ENCODE data around the gene CDC42.

Gene CDC42

DNA sequence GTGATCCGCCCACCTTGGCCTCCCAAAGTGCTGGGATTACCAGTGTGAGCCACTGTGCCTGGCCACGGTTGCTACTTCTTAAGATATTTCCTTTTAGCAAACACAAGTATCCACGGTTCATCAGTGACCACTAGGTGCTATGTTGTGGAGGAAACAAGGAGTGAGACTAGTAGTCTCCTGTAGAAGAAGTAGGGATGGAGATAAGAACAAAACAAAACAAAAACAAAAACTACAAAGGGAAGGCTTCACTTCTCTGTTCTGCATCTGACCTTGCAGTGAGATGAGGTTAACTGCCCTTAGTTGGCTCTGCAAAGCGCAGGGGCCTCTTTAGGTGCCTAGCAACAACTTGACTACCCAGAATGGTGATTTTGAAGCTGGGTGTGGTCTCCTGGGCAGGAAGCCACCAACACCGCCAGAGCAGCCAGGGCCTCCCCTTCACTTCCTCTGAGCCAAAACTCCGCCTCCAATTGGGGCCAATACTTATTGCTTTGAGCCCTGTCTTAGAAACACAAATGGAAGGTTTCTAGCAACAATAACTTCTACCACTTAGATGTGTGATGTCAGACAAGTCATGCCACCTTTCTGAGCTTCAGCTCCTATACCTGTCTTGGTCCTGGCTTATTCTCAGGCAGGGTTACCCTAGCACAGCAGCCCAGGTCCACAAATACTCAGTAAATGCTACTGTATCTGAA is 12.8 kb upstream of the CDC42 start:
- Histone ChIP-seq H3K4me3 (ENCODE audit: low read depth, low read length) (no peak overlapping the region), H3K27me3 (ENCODE audit: insufficient read depth, low read length) (no peaks in the 10 kb centered on the region), H3K79me2 (ENCODE audit: control insufficient read depth, insufficient read depth, low read length, unreplicated experiment) (no peaks in the 10 kb centered on the region), H3K4me1 (ENCODE audit: control insufficient read depth, insufficient read depth, low read length, unreplicated experiment) (peaks cover 22% of the 10 kb centered on the region), H3K27ac (ENCODE audit: low read depth, low read length) (no peak overlapping the region), H2AFZ (ENCODE audit: low read length, unreplicated experiment) (peak overlapping the region; percentile 27), H3K36me3 (ENCODE audit: insufficient read depth, low read length) (no peaks in the 10 kb centered on the region)

DNA sequence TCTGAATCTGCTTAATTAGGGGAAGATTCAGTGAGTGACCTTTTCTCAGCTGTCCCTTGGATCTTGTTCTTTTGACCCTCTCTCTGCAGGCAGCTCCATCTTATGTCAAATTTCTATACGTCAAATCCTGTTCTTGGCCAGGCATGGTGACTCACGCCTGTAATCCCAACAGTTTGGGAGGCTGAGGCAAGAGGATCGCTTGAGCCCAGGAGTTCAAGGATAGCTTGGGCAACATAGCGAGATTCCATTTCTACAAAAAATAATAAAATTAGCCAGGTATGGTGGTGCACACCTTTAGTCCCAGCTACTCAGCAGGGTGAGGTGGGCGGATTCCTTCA is 12.3 kb upstream of the CDC42 start:
- Histone ChIP-seq H3K4me1 (ENCODE audit: control insufficient read depth, insufficient read depth, low read length, unreplicated experiment) (peaks cover 27% of the 10 kb centered on the region), H3K27ac (ENCODE audit: low read depth, low read length) (no peak overlapping the region), H3K27me3 (ENCODE audit: insufficient read depth, low read length) (no peaks in the 10 kb centered on the region), H3K36me3 (ENCODE audit: insufficient read depth, low read length) (no peaks in the 10 kb centered on the region), H3K79me2 (ENCODE audit: control insufficient read depth, insufficient read depth, low read length, unreplicated experiment) (no peaks in the 10 kb centered on the region), H3K4me3 (ENCODE audit: low read depth, low read length) (no peak overlapping the region), H2AFZ (ENCODE audit: low read length, unreplicated experiment) (no peak overlapping the region)

DNA sequence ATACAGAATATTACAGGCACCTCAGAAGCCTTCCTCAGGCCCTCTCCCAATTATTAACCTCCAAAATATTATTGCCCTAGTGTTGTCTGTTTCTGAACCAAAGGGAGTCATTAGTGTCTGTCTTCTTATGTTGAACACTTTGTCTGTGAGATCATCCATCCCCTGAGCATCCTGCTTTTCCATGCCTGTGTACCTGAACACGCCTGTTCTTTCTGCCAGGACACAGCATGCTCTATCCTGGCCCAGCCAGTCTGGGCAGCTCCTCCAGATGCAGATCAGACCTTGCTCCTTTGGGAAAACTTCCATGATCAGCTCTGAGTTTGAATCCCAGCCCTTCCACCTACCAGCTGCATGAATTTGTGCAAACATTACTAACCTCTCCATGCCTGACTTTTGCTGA is 11.0 kb upstream of the CDC42 start:
- peaks cover 33% of the 10 kb centered on the region for H3K4me1 ChIP-seq (ENCODE audit: control insufficient read depth, insufficient read depth, low read length, unreplicated experiment)
- H3K4me3 ChIP-seq (ENCODE audit: low read depth, low read length), result no peak overlapping the region
- H3K27me3 ChIP-seq (ENCODE audit: insufficient read depth, low read length), result no peaks in the 10 kb centered on the region
- no peaks in the 10 kb centered on the region for H3K79me2 ChIP-seq (ENCODE audit: control insufficient read depth, insufficient read depth, low read length, unreplicated experiment)
- H2AFZ ChIP-seq (ENCODE audit: low read length, unreplicated experiment), result no peak overlapping the region
- H3K27ac ChIP-seq (ENCODE audit: low read depth, low read length), result no peak overlapping the region
- no peaks in the 10 kb centered on the region for H3K36me3 ChIP-seq (ENCODE audit: insufficient read depth, low read length)

DNA sequence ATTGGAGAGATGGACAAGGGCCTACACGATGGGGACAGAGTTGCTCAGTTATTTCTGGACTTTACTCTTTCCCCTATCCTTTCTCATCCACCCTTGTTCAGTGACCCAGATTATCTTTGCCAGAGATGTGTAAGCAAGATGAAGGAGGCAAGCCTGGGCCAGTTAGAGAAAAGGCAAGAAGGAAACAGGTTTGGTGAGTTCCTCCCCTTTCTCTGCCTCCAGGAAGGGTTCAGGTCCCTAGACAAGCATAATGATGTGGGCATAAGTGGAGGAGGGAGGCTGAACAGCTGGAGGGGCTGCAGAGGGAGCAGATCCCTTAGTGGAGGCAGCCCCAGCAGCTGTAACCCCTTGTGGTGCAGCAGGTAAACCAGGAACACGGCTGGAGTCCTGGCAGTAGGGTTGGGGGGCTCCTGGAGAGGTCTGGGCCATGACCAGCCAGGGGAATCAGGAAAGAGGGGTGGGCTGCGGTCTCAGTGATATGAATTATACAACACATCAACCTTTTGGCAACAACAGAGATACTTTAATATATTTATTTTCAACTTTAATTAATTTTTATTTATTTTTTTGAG is 9.2 kb upstream of the CDC42 start:
- H3K27me3 ChIP-seq (ENCODE audit: insufficient read depth, low read length), result no peaks in the 10 kb centered on the region
- H2AFZ ChIP-seq (ENCODE audit: low read length, unreplicated experiment), result no peak overlapping the region
- H3K36me3 ChIP-seq (ENCODE audit: insufficient read depth, low read length), result no peaks in the 10 kb centered on the region
- peaks cover 33% of the 10 kb centered on the region for H3K4me1 ChIP-seq (ENCODE audit: control insufficient read depth, insufficient read depth, low read length, unreplicated experiment)
- no peak overlapping the region for H3K4me3 ChIP-seq (ENCODE audit: low read depth, low read length)
- no peak overlapping the region for H3K27ac ChIP-seq (ENCODE audit: low read depth, low read length)
- no peaks in the 10 kb centered on the region for H3K79me2 ChIP-seq (ENCODE audit: control insufficient read depth, insufficient read depth, low read length, unreplicated experiment)

DNA sequence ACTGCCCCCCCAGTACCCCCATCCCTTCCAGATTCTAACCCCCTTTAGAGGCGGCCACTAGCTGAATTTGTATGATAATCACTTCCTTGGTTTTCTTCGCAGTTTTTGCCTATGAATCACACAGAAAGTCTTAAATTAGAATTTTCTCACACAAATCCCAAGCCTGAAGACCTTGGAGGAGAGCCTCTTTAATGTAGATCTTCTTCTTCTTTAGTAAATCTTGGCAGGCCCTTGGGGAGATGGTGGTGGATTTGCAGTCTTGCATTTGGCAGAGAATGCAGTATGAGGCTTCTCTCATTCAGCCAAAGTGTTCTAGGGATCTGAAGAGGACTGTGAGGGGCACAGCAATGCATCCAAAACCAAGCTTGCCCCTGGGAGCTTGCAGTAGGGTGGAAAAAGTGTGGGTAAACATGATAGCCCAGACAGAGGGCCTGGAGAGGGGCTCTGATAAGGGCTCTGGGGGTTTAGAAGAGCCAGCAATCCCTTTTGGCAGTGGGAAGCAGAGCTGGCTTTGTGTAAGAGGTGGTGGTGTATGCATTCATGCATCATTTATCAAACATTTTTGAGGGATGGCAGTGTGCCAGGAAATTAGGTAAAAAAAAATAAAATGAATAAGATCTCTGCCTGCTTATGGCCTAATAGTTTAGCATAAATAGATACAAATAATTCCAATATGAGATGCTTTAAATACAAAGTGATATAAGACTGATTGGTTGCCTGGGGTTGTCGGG is 7.7 kb upstream of the CDC42 start:
- Histone ChIP-seq H3K27ac (ENCODE audit: low read depth, low read length) (peak overlapping the region; percentile 90), H2AFZ (ENCODE audit: low read length, unreplicated experiment) (no peak overlapping the region), H3K79me2 (ENCODE audit: control insufficient read depth, insufficient read depth, low read length, unreplicated experiment) (no peaks in the 10 kb centered on the region), H3K27me3 (ENCODE audit: insufficient read depth, low read length) (no peaks in the 10 kb centered on the region), H3K4me3 (ENCODE audit: low read depth, low read length) (peak overlapping the region; percentile 30; the same call in 1 of the 2 replicates), H3K4me1 (ENCODE audit: control insufficient read depth, insufficient read depth, low read length, unreplicated experiment) (peaks cover 34% of the 10 kb centered on the region), H3K36me3 (ENCODE audit: insufficient read depth, low read length) (no peaks in the 10 kb centered on the region)

DNA sequence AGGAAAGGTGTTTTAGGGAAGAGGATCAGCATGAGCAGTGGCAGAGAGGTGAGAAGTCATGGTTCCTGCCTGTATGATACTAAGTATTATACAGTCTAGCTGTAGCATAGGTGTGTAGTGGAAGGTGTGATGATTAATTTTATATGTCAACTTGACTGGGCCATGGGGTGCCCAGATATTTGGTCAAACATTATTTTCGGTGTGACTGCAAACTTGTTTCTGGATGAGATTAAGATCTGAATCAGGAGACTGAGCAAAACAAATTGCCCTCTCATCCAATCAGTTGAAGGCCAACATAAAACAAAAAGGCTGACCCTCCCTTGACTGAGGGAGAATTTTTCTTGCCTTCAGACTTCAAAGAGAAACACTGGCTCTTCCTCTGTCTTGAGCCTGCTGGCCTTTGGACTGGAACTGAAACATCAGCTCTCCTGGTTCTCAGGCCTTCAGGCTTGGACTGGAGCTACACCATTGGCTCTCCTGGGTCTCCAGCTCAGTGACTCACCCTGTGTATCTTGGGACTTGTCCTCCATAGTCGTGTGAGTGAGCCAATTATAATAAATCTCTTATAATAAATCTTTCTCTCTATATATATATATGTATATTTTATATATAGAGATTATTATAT is 6.8 kb upstream of the CDC42 start:
- H3K27ac ChIP-seq (ENCODE audit: low read depth, low read length), result peak overlapping the region; percentile 90
- H3K36me3 ChIP-seq (ENCODE audit: insufficient read depth, low read length), result no peaks in the 10 kb centered on the region
- H3K4me1 ChIP-seq (ENCODE audit: control insufficient read depth, insufficient read depth, low read length, unreplicated experiment), result peaks cover 29% of the 10 kb centered on the region
- H3K4me3 ChIP-seq (ENCODE audit: low read depth, low read length), result no peak overlapping the region
- H3K79me2 ChIP-seq (ENCODE audit: control insufficient read depth, insufficient read depth, low read length, unreplicated experiment), result no peaks in the 10 kb centered on the region
- H2AFZ ChIP-seq (ENCODE audit: low read length, unreplicated experiment), result no peak overlapping the region
- no peaks in the 10 kb centered on the region for H3K27me3 ChIP-seq (ENCODE audit: insufficient read depth, low read length)

DNA sequence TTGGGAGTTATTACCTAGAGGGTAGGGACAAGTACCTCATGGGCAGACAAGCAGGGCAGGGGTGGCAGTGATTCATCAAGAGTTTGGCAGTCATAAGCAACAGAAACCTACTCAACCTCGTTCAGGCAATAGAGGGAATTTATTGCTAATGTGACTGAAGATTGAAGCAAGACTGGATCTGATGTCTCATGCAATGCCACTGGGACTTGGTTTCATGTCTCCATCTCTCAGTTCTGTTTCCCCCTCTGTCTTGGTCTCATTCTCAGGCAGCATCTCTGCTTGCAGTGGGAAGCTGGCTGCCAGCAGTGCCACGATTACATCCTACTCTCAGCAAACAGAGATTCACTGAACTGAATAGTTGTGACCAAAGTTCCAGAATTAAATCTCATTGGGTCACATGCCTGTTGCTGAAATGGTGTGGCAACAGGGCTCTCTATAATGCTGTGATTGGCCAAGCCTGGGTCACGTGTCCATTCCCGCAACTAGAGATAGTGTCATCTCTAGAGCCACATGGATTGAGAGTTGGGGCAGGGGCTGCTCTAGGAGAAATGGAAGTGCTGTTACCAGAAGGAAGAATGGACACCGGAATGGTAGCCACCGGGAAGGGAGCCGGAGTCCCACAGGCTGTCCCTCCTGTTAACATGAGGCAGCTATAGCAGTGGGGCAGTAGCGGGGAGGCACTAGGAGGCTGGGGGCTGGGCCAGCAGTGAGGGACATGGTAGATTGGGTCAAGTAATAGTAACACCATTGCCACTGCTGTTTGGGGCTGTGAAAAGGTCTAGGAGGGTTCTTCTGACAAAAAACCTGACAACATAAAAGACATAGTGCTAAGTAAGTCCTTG is 3.9 kb upstream of the CDC42 start:
- peaks cover 26% of the 10 kb centered on the region for H3K4me1 ChIP-seq (ENCODE audit: control insufficient read depth, insufficient read depth, low read length, unreplicated experiment)
- H3K27ac ChIP-seq (ENCODE audit: low read depth, low read length), result peak overlapping the region; percentile 35
- peaks cover 4% of the 10 kb centered on the region for H3K79me2 ChIP-seq (ENCODE audit: control insufficient read depth, insufficient read depth, low read length, unreplicated experiment)
- no peaks in the 10 kb centered on the region for H3K36me3 ChIP-seq (ENCODE audit: insufficient read depth, low read length)
- no peaks in the 10 kb centered on the region for H3K27me3 ChIP-seq (ENCODE audit: insufficient read depth, low read length)
- H3K4me3 ChIP-seq (ENCODE audit: low read depth, low read length), result no peak overlapping the region
- H2AFZ ChIP-seq (ENCODE audit: low read length, unreplicated experiment), result peak overlapping the region; percentile 1

DNA sequence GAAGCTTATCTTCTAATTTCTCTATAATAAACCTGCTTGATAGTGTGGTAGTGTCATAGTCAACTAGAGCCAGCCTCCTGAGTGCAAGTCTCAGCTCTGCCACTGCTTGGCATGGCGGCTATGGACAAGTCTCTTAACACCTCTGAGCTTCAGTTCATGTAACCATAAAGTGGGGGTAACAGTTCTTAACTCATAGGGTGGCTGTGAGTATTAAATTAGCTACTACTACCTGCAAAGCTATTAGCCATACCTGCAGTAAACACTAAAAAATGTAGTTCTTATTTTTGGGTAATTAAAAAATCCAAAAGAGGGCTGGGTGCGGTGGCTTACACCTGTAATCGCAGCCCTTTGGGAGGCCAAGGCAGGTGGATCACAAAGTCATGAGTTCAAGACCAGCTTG is 2.2 kb upstream of the CDC42 start:
- H3K4me1 ChIP-seq (ENCODE audit: control insufficient read depth, insufficient read depth, low read length, unreplicated experiment), result peaks cover 23% of the 10 kb centered on the region
- H3K27me3 ChIP-seq (ENCODE audit: insufficient read depth, low read length), result no peaks in the 10 kb centered on the region
- H3K27ac ChIP-seq (ENCODE audit: low read depth, low read length), result no peak overlapping the region
- H3K36me3 ChIP-seq (ENCODE audit: insufficient read depth, low read length), result peaks cover 3% of the 10 kb centered on the region; the same call in 1 of the 2 replicates
- peaks cover 19% of the 10 kb centered on the region for H3K79me2 ChIP-seq (ENCODE audit: control insufficient read depth, insufficient read depth, low read length, unreplicated experiment)
- H3K4me3 ChIP-seq (ENCODE audit: low read depth, low read length), result no peak overlapping the region
- H2AFZ ChIP-seq (ENCODE audit: low read length, unreplicated experiment), result no peak overlapping the region

DNA sequence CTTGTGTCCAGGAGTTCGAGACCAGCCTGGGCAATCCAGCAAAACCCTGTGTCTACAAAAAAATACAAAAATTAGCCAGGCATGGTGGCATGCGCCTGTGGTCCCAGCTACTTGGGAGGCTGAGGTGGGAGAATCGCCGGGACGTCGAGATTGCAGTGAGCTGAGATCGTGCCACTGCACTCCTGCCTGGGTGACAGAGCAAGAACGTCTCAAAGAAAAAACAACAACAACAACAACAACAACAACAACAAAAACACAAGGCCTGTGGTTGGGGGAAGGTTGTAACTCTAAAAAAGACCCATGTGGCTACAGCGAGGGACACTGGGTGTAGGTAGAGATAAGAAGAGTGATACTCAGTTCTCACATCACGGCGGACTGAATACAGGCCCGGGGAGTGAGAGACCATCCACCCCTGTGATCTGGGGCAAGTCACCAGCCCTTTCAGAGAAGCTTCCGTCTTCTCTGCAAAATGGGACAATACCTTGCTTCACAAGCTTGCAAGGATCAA is 848 bp upstream of the CDC42 start:
- Histone ChIP-seq H3K36me3 (ENCODE audit: insufficient read depth, low read length) (peaks cover 7% of the 10 kb centered on the region; the same call in 1 of the 2 replicates), H3K4me3 (ENCODE audit: low read depth, low read length) (no peak overlapping the region), H3K27ac (ENCODE audit: low read depth, low read length) (no peak overlapping the region), H3K4me1 (ENCODE audit: control insufficient read depth, insufficient read depth, low read length, unreplicated experiment) (peaks cover 31% of the 10 kb centered on the region), H3K79me2 (ENCODE audit: control insufficient read depth, insufficient read depth, low read length, unreplicated experiment) (peaks cover 33% of the 10 kb centered on the region), H3K27me3 (ENCODE audit: insufficient read depth, low read length) (no peaks in the 10 kb centered on the region), H2AFZ (ENCODE audit: low read length, unreplicated experiment) (no peak overlapping the region)
